Stimulated activated CD8-positive, alpha-beta memory T cell treated with anti-CD3 and anti-CD28 coated beads, Interleukin-15, amount 100 ng/mL, for 48 hours (primary cell): ENCODE results near the gene MYADM.
"Not testable (repeated sequence)": the region's sequence is repeated elsewhere in the genome, so short reads cannot be mapped to it uniquely, and the experiment has no call there.

ENCODE experiments used
- DNase-seq, 2 donors: peaks; one replicate each; pipeline ENCODE4 v3.0.0-alpha.2; 2020; ENCODE audit warnings: low read depth in 2 of 2

MYADM gene, protein sequence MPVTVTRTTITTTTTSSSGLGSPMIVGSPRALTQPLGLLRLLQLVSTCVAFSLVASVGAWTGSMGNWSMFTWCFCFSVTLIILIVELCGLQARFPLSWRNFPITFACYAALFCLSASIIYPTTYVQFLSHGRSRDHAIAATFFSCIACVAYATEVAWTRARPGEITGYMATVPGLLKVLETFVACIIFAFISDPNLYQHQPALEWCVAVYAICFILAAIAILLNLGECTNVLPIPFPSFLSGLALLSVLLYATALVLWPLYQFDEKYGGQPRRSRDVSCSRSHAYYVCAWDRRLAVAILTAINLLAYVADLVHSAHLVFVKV

DNA sequence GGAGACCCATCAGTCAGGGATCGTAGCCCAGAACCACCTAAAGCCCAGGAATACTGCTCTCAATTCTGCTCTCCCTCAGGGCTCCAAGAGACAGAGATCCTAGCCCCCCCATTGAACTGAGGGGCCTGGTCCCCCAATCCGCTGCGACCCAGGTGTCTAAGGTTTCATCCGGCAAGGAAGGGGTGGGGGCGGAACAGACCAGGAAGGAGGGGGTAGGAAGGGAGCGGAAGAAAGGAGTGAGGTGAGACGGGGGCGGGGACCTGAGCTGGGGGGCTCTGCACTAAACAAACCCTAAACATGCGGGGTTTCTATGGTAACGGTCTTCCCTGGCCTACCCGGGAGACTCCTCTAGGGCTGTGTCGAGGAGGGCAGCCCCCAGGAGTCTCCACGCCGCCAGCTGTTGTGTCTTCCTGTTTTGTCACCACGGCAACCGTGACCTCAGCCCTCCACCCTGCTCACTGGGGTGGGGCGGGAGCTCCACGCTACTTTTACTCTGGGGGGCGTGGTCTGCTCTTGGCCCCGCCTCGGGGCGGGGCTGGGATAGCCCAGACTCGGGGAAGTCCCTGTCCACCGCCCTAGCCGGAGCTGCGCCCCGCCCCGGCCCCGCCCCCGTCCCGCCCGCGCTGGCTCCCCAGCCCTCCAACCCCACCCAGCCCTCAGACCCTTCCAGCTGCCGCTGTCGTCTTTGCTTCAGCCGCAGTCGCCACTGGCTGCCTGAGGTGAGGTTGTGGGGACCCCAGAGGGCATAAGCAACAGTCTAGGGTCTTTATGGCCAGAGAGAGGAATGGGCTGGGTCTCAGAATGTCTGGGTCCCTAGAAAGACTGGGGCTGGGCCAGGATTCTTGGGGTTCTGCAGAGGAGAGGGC, at the start of gene MYADM:
Gene MYADM (plus strand): TSS at position 659 of the 866 bp plus-strand sequence. CDS start 5,647 bp downstream, outside the sequence.
- peak; percentile 98 for DNase-seq

DNA sequence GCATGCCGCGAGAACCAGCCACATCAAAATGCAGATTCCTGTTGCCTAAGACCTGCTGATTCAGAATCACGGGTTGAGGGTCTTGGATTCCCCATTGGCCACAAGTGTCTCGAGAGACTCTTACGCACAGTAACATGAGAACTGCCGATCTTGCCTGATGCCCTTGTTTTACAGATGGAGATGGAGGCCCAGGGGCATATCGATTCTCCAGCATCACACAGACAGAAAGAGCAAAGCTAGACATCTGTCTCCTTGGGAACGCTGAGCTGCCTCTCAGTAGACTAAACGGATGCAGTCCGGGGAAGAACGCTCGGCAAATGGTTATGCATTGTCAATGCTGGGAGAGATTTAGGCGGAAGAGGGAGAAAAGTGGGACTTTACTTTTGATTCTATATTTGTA, 48.9 kb upstream of the MYADM start:
- DNase-seq = no peak

DNA sequence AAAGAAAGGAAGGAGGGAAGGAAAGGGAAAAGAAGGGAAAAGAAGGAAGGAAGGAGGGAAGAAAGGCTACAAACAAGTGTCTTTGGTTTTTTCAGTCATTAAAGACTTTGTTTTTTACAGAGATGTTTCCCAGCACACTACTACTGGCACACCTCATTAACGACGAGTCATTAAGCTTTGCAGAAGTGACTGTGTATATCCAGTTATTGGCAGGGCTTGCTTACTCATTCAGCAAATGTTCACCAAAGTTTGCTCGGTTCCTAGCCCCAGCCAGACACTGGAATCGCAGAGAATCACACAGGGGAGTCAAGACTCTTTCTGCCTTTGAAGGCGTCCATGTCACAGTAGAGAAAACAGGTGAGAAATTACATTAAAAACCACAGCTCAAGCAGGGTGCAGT, 47.8 kb upstream of the MYADM start:
- no peak for DNase-seq

DNA sequence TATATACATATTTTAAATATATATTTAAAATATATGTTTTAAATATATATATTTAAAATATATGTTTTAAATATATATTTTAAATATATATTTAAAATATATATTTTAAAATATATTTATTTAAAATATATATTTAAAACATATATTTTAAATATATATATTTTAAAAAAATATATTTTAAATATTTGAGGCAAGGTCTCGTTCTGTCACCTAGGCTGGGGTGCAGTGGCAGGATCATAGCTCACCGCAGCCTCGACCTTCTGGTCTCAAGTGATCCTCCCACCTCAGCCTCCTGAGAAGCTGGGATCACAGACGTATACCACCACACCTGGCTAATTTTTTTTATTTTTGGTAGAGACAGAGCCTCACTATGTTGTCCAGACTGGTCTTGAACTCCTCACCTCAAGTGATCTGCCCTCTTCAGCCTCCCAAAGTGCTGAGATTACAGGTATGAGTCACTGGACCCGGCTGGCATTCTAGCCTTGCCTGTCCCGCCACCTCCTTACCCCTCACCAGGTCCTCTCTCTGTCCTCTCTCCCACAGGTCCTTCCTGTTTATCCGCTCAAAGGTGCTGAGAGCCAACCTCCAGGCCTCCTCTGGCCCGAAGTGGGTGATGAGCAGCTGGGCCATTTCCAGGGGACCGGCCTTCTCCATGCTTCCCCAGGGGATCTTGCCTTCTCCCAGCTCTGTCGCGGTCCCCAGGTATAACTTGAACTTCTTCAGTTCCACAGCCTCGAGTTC, 44.1 kb upstream of the MYADM start:
- DNase-seq = no peak

DNA sequence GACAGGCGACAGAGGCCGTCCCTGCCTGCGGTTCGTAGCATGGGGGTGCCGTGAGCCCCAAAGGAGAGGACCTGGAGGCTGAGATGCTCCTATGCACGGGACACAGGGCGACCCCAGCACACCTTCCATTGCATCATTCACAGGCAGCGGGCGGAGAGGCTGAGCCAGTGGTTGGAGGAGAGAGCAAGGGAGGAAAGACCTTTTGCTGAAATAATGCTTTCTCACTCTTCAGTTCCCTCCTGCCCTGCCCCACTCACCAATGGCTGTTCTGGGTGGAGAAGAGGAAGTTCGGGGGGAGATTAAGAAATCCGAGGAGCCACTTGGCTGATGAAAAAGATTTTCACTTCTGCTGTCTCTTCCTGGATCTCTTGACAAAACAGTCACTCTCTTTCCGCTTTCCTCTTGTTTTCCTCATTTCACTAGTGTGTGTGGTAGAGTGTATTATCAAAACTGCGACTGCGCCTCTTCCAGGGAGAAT, 43.5 kb upstream of the MYADM start, which contains the start of gene NLRP12:
Gene NLRP12 (minus strand): TSS at position 181 of the 478 bp plus-strand sequence. CDS start 140 bp downstream, at position 41.
- no peak for DNase-seq

DNA sequence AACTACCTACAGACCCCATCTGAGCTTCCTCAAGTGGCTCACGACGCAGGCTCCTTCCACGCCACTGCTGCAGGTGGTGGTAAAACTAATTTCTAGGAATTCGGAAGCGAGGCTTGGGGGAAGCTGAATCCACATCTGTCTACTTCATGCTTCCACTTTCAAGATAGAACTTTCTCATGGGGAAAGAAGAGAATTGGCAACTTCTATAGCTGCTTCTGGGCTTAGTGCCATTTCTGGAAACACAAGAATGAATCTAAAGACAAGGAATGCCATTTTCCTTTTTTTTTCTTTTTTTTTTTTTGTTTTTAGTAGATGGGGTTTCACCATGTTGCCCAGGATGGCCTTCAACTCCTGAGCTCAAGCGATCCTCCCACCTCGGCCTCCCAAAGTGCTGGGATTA, 40.8 kb upstream of the MYADM start:
- DNase-seq = no peak

DNA sequence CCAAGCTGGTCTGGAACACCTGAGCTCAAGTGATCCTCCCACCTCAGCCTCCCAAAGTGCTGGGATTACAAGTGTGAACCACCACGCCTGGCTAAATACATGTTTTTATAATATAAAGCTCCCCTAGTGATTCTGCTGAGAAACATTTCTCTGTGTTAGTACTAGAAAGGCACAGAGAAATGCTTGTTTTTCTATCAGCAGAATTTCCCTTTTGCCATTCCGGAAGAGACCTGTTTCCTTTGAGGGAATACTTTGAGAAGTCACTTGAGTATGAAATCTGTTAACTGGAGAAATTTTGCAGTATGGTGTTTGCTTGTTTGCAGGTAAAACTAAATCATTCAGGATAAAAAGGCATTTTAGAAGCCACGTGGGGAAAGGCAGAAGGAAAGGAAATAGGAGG, 39.2 kb upstream of the MYADM start:
- no peak for DNase-seq

DNA sequence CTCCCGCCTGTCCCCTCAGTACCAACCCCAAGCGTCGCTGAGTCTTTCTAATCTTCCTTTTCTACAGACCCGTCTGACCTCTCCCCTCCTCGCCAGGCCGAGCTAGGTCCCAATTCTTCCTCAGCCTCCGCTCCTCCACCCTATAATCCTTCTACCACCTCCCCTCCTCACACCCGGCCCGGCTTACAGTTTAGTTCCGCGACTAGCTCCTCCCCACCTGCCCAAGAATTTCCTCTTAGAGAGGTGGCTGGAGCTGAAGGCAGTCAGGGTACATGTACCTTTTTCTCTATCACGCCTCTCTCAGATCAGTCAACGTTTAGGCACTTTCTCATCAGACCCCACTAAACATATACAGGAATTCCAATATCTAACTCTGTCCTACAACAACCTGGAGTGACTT, 34.8 kb upstream of the MYADM start:
- DNase-seq = not testable (repeated sequence)

DNA sequence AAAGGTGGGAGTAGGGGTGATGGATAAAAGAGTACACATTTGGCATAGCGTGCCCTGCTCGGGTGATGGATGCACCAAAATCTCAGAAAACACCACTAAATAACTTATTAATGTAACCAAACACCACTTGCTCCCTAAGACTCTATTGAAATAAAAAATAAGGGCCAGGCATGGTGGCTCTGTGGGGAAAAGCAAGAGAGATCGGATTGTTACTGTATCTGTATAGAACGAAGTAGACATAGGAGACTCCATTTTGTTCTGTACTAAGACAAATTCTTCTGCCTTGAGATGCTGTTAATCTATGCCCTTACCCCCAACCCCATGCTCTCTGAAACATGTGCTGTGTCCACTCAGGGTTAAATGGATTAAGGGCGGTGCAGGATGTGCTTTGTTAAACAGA, 29.2 kb upstream of the MYADM start:
- DNase-seq = not testable (repeated sequence)

DNA sequence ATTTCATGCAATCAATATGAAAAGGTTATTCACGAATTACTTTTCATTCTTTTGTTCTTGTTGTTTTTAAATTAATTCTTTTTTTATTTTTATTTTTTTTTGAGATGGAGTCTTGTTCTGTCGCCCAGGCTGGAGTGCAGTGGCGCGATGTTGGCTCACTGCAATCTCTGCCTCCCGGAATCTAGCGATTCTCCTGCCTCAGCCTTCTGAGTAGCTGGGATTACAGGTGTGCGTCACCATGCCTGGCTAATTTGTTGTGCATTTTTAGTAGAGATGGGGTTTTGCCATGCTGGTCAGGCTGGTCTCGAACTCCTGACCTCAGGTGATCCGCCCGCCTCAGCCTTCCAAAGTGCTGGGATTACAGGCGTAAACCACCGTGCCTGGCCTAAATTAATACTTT, 27.4 kb upstream of the MYADM start:
- DNase-seq = not testable (repeated sequence)

DNA sequence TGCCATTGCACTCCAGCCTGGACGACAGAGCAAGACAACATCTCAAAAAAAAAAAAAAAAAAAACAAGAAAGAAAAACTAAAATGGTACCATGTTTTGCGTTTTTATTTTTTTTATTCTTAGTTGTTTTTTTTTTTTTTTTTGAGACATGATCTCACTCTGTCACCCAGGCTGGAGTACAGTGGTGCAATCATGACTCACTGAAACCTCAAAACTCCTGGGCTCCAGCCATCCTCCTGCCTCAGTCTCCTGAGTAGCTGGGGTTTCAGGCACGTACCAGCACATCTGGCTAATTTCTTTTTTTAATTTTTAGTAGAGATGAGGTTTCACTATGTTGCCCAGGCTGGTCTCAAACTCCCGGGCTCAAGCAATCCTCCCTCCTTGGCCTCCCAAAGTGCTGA, 26.8 kb upstream of the MYADM start:
- DNase-seq = not testable (repeated sequence)

DNA sequence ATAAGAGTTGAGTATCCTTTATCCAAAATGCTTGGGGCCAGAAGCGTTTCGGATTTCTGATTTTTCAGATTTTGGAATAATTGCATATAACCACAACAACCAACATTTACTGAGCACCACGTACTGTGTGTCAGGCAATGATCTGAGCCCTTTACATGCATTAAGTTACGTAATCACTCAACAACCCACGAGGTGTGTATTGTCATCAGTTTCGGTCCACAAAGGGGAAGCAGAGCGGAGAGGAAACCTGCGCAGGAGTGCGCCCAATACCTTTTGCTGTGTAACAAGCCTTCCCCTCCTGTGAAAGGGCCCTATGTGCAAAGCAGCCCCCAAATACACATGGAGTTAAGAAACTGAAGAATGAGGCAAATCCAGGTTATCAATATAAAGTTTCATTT, 22.8 kb upstream of the MYADM start:
- no peak for DNase-seq

DNA sequence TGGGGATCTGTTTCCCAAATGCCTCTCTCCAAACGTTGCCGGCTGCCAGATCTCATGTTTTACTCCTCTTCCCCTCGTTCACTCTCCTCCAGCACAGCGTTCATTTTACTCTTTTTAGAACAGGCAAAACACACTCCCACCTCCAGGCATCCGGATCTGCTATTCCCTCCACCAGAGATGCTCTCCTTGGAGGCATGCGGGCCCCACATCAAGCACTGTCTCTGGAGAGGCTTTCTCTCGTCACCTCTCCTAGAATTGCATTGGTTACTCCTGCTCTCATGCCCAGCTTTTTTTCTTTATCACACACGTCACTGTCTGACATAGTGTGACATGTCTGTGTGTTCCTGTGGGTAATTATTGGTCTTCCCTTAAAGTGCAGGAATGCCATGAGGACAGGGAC, 20.1 kb upstream of the MYADM start:
- no peak for DNase-seq

DNA sequence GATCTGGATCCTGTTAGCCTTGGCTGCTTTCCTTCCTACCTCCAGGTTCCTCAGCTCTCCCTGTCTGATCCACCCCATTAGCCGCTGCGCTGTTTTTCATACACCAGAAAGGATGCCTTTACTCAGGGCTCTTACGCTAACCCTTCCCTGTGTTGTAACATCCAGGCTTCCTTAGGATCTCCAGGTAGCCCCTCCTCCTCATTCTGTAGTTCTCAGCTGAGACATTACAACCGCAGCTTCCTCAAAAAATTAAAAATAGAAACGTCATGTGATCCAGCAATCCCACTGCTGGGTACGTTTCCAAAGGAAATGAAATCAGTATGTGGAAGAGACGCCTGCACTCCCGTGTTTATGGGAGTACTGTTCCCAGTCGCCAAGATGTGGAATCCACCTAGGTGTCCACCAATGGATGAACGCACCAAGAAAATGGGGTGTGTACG, 18.4 kb upstream of the MYADM start:
- no peak for DNase-seq

DNA sequence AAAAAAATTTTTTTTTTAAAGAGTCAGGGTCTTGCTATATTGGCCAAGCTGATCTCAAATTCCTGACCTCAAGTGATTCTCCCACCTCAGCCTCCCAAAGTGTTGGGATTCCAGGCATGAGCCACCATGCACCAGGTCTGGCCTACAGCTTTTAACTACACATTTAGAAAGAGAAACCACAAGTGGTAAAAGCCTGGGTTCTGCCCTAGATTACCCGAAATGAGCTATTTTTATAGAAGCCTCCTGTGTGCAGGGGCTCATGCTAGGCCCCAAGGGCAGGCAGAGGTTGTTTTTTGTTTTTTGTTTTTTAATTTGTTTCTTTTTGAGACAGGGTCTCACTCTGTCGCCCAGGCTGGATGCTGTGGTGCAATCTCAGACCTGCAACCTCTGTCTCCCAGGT, 14.0 kb upstream of the MYADM start:
- no peak for DNase-seq

DNA sequence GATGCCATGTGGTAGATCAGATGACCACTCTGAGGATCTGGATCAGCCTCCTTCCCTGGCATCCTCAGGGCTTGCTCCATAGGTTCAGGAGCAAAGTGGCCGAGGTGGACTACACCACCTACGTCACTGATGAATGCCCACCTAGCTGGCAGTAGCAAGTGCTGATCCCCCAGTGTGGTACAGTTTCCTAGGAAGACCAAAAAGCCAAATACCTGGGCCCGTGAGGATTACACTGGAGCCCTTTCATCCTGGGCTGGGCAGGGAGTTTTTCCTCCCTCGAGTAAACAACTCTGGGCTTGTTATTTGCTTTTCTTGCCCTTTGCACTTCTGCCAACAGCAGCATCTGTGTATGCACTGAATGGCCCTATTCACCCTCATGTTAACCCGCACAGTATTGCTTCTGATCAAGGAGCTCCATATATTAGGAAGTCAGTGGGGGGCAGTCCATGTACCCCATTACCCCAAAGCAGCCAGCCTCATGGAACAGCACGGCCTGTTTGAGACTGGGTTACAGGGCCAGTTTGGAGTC, 3.3 kb upstream of the MYADM start:
- no peak for DNase-seq

DNA sequence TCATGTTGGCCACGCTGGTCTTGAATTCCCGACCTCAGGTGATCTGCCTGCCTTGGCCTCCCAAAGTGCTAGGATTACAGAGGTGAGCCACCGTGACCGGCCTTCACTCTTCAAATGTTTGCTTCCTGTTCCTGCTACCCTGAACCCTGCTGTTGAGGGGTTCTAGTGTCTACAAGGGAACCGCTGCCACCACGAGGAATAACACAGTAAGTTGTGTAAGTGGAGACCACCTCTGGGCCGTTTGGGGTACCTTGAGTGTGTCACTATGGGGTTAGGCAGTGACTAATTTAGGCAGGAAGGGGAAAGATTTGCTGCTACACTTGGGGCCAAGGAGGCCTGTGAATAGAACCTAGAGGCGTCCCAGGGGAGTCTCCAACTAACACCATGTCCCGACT, 2.2 kb upstream of the MYADM start:
- DNase-seq = no peak

DNA sequence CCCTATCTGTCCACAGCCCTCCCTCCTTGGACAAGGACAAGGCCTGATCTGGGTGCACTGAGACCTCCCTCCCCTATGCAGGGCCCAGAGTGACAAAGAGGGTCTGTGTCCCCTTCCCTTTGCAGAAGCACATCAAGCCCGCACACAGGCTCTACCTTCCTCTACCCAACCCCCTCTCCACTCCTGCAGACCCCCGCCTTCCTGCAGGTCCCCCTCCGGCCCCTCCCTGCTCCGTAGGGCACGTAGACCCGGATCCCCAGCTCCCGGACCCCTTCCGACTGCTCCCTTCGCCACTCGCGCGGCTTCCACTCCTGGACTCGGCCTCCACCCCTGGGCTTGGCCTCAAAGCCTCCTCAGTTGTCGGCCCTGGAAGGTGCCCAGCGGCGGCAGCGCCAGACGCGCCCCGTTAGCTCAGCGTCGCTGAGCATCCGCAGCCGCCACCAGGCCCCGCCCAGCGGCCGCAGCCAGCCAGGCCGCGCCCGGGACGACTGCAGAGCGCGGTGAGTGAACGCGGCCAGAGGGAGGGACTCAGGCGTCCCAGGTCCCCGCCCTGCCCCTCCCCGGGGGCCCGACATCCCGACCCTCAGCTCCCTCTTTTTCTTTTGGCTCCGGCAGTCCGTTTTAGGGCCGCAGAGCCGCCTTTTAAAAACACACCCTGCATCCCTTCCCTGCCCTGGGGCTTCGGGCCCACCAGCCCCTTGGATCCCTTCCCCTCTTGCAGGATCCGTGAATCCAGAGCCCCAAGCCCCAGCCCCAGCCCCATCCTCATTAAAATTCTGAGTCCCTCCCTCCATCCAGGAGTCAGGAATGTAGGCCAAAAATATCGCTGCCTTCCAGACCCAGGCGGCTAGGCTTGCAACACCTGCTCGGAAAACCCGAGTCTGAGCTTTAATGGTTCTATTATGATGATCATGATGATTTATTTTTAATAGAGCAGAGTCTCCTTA, 1.5 kb upstream of the MYADM start:
- peak; percentile 62 to 68 for DNase-seq

DNA sequence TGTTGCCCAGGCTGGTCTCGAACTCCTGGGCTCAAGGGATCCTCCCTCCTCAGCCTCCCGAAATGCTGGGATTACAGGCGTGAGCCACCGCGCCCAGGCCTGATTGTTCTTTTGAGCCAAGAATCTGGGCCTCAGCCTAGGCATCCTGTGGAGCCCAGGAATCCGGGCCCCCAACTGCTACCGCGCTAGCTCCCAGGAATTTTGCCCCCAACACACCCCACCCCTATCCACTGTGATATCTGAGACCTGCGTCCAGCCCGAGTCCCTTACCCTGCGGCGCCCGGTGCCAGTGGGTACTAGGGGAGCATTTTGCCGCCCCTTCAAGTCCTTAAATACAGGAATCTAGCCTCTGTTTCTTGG, 838 bp upstream of the MYADM start:
- no peak for DNase-seq

DNA sequence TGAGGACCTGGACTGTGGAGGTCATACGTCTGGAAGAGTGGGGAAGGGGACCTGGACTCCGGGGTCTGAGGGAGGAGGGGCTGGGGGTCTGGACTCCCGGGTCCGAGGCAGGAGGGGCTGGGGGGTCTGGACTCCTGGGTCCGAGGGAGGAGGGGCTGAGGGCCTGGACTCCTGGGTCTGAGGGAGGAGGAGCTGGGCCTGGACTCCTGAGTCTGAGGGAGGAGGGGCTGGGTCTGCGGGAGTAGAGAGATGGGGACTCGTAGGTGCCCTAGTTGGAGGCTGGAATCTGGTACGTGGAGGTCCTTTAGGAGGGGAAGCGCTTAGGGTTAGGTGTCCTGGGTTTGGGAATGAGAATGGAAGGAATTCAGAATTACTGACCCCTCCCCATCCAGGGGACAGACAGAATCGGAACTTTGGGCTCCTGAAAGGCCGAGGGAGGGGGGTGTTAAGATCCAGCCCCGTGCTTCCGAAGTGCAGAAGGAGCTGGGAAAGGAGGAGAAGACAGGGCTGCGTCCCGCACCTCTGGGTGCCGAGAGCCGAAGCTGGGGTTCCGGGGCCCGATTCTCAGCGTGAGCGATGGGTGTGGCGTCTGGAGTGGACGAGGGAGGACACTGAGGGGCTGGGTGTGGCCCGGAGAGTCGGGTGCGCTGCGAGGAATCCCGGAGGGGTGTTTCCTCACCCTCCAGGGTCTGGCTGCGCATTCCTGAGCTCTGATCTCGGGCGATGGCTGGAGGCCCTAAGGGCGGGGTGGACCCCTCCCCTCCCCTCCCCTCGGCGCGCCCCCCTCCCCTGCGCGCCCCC, 608 bp downstream of the MYADM start:
- DNase-seq = no peak
